K562 (cell line): ENCODE results near the gene SLC25A42. TPM values are rescaled to one million over a fixed set of nuclear protein-coding genes. Genes with fewer than 3 reads are reported as not detected.

Experiments
- ATAC-seq: fragments of 200-7000 bp; cut with Tn5 transposase; 3 replicates; pipeline ENCODE4 v1.9.1; 2020; ENCODE audit warnings: moderate library complexity
- BruUV-seq: library from RNA; stranded (reverse); fragments of 400-500 nt; replicated peaks from 2 replicates; lab custom pipeline; 2021; lab: Mats Ljungman, UMichigan
- CTCF ChIA-PET: fragments of 300-600 bp; formaldehyde crosslinking; extraction: SDS; loops from one replicate; lab custom pipeline; 2021; ENCODE audit warnings: low intra/inter-chr PET ratio; lab: Yijun Ruan, JAX
- POLR2A ChIA-PET: fragments of 300-600, 350-650 bp; sonication (Branson Sonifier 250); formaldehyde crosslinking; extraction: SDS; loops from one replicate; lab custom pipeline; 2021; ENCODE audit warnings: antibody characterized with exemption, inconsistent platforms; lab: Yijun Ruan, JAX
- DNase-seq, 4 experiments: peaks; one replicate each; pipeline versions ENCODE4 v3.0.0 to v3.0.0-alpha.2; 2011 to 2018; ENCODE audit warnings: low spot score in 3 of 4, mixed read lengths in 3 of 4; ENCODE audit errors: extremely low read depth in 1 of 4
- FAIRE-seq: peaks from 2 replicates; lab custom pipeline; 2011; peaks lifted over from hg19 to GRCh38; lab: Jason Lieb, UNC
- H2AFZ ChIP-seq: 2 replicates; pipeline ENCODE4 v1.6.0; 2011; ENCODE audit warnings: low read depth, low read length, control low read depth, inconsistent platforms
- H3K27ac ChIP-seq: fragments of 200-600 bp; 3 replicates; pipeline ENCODE4 v1.8.0; 2011; ENCODE audit warnings: low read depth, mild to moderate bottlenecking, control low read depth, inconsistent platforms, low read length, moderate library complexity, mixed read lengths; ENCODE audit errors: extremely low read depth
- H3K27me3 ChIP-seq, 2 experiments: fragments of 300-600 bp in 1 of 2; 2 replicates in 1 of 2; 3 replicates in 1 of 2; pipeline versions ENCODE4 v1.6.0 to v1.8.0; 2011; ENCODE audit warnings: inconsistent platforms in 2 of 2, low read length in 2 of 2, mild to moderate bottlenecking in 1 of 2, mixed read lengths in 1 of 2, moderate library complexity in 1 of 2; ENCODE audit not compliant: control insufficient read depth in 2 of 2, insufficient read depth in 2 of 2
- H3K36me3 ChIP-seq: fragments of 300-600 bp; 3 replicates; pipeline ENCODE4 v1.8.0; 2011; ENCODE audit warnings: mild to moderate bottlenecking, low read length, inconsistent platforms; ENCODE audit not compliant: control insufficient read depth, insufficient read depth
- H3K4me1 ChIP-seq, 2 experiments: fragments of 200-600 bp in 1 of 2; replicated peaks in 1 of 2; 2 replicates in 1 of 2; 3 replicates in 1 of 2; pipeline versions ENCODE4 v1.5.1 to v1.8.0; 2011; ENCODE audit warnings: inconsistent platforms in 2 of 2, low read length in 2 of 2, mild to moderate bottlenecking in 1 of 2, mixed read lengths in 1 of 2, moderate library complexity in 1 of 2; ENCODE audit not compliant: control insufficient read depth in 2 of 2, insufficient read depth in 2 of 2
- H3K4me2 ChIP-seq: 2 replicates; pipeline ENCODE4 v1.6.1; 2011; ENCODE audit warnings: low read length, control low read depth, inconsistent platforms, mixed read lengths; ENCODE audit not compliant: insufficient read depth
- H3K4me3 ChIP-seq: fragments of 200-600 bp; sonication (generic), shearing (Covaris generic); 2 replicates; pipeline ENCODE4 v1.5.1; 2016; ENCODE audit warnings: control low read depth, inconsistent platforms
- H3K79me2 ChIP-seq: fragments of 200-600 bp; 3 replicates; pipeline ENCODE4 v1.8.0; 2011; ENCODE audit warnings: low read length, inconsistent platforms; ENCODE audit not compliant: control insufficient read depth, insufficient read depth
- H3K9ac ChIP-seq, 2 experiments: 2 replicates each; pipeline versions ENCODE4 v1.6.0 to v1.6.1; 2011; ENCODE audit warnings: low read depth in 2 of 2, low read length in 2 of 2, control low read depth in 1 of 2, inconsistent platforms in 1 of 2, mild to moderate bottlenecking in 1 of 2, mixed read lengths in 1 of 2; ENCODE audit not compliant: insufficient read depth in 1 of 2
- H3K9me1 ChIP-seq: one replicate; pipeline ENCODE4 v1.6.0; 2011; ENCODE audit warnings: inconsistent platforms, mild to moderate bottlenecking, low read length, moderate library complexity; ENCODE audit not compliant: control insufficient read depth, insufficient read depth
- H3K9me3 ChIP-seq: replicated peaks from 2 replicates; pipeline ENCODE4 v1.5.1; 2011; ENCODE audit warnings: low read depth, low read length, inconsistent platforms; ENCODE audit not compliant: control insufficient read depth, insufficient read depth
- H4K20me1 ChIP-seq: replicated peaks from 2 replicates; pipeline ENCODE4 v1.6.1; 2011; ENCODE audit warnings: low read length, inconsistent platforms, mixed read lengths; ENCODE audit not compliant: control insufficient read depth, insufficient read depth
- FUS ChIP-seq: fragments of 200-400 bp; formaldehyde crosslinking; optimal IDR thresholded peaks from 2 replicates; pipeline ENCODE3; 2017; ENCODE audit warnings: low read depth, low read length
- HNRNPK ChIP-seq: fragments of 200-400 bp; formaldehyde crosslinking; IDR thresholded peaks from one replicate; pipeline ENCODE4 v1.6.1; 2018; ENCODE audit warnings: mild to moderate bottlenecking, low read depth, low read length; ENCODE audit not compliant: poor library complexity, severe bottlenecking
- MTA3 ChIP-seq: fragments of 450-650 bp; formaldehyde crosslinking; IDR thresholded peaks from 2 replicates; pipeline ENCODE4 v1.6.1; 2017; ENCODE audit warnings: mild to moderate bottlenecking, borderline replicate concordance
- TAL1 ChIP-seq: fragments of 450-650 bp; IDR thresholded peaks from 2 replicates; pipeline ENCODE4 v1.6.1; 2016; ENCODE audit warnings: mild to moderate bottlenecking
- ZNF124 ChIP-seq: sonication (generic); formaldehyde crosslinking; IDR thresholded peaks from 2 replicates; pipeline ENCODE4 v1.8.1; 2022; ENCODE audit warnings: missing genetic modification reagents
- ZNF263 ChIP-seq: sonication (generic); formaldehyde crosslinking; IDR thresholded peaks from 2 replicates; pipeline ENCODE4 v1.8.0; 2022; ENCODE audit warnings: mild to moderate bottlenecking, missing genetic modification reagents, borderline replicate concordance
- WGBS: fragments of 100-300 bp; shearing (Covaris generic); methylation state at CpG from one replicate; pipeline ENCODE4 v1.1.6; 2016; ENCODE audit warnings: low coverage, mixed read lengths; ENCODE audit not compliant: insufficient coverage; ENCODE audit errors: missing lambda C conversion rate; 5-methylcytosine and 5-hydroxymethylcytosine counted together
- in situ Hi-C: fragments of 300-500 bp; cut with MboI; formaldehyde crosslinking; loops from 4 replicates; pipeline ENCODE4 v1.15.0; 2018; ENCODE audit warnings: inconsistent platforms, mixed read lengths
- intact Hi-C: fragments of 100-400 bp; cut with micrococcal nuclease; formaldehyde crosslinking; loops from 2 replicates; pipeline ENCODE4 v1.14.2; 2022
- polyA plus RNA-seq, 8 experiments: library from polyadenylated mRNA; depleted of rRNA in 4 of 8; stranded (reverse) in 5 of 8; unstranded in 3 of 8; fragments of >200 nt; fragmentation: Nextera tagmentation in 2 of 8; fragmentation: Illumina TruSeq in 1 of 8; extraction: Ambion mirVana in 2 of 8; extraction: Trizol in 1 of 8; gene quantifications; 2 replicates each; pipeline versions ENCODE4 v1.2.1 to v1.2.3, GENCODE V29; 2011 to 2014; ENCODE audit warnings: inconsistent platforms in 1 of 8, missing spikeins in 1 of 8
- total RNA-seq, 7 experiments: library from RNA; depleted of rRNA in 6 of 7; stranded (reverse); fragments of >200 nt in 6 of 7; fragmentation: Illumina TruSeq in 2 of 7; extraction: Trizol in 2 of 7; gene quantifications; 2 replicates each; pipeline versions ENCODE4 v1.2.1 to v1.2.3, GENCODE V29; 2011 to 2021; ENCODE audit warnings: low replicate concordance in 1 of 7
- TF ChIP-seq, protein P1 (sequence below): sonication (generic); formaldehyde crosslinking; IDR thresholded peaks from 2 replicates; pipeline ENCODE4 v1.8.0; 2022; ENCODE audit warnings: mild to moderate bottlenecking, missing genetic modification reagents
- TF ChIP-seq, protein P2 (sequence below): fragments of 450-650 bp; IDR thresholded peaks from 2 replicates; pipeline ENCODE4 v1.6.1; 2016
- TF ChIP-seq, protein P3 (sequence below): sonication (generic); formaldehyde crosslinking; IDR thresholded peaks from 2 replicates; pipeline ENCODE4 v1.8.0; 2022; ENCODE audit warnings: missing genetic modification reagents, mild to moderate bottlenecking, borderline replicate concordance
- TF ChIP-seq, protein P4 (sequence below): conservative IDR thresholded peaks from 2 replicates; pipeline ENCODE4 v1.6.1; 2011; ENCODE audit warnings: low read depth, mild to moderate bottlenecking, low read length; ENCODE audit not compliant: control insufficient read depth
- TF ChIP-seq, protein P5 (sequence below), 2 experiments: fragments of 200-800 bp in 1 of 2; sonication (Bioruptor generic) in 1 of 2; sonication (generic) in 1 of 2; formaldehyde crosslinking in 1 of 2; IDR thresholded peaks in 1 of 2; conservative IDR thresholded peaks in 1 of 2; 2 replicates each; pipeline versions ENCODE4 v1.5.0 to v1.6.1; 2016 to 2020; ENCODE audit warnings: missing compliant biosample characterization in 1 of 2, missing genetic modification characterization in 1 of 2, missing genetic modification reagents in 1 of 2

SLC25A42 gene
- total and polyA plus RNA-seq, 9 of the 15 experiments (the other 6 are each of a cell fraction or from before 2014, with no cell fraction given) = 0.59 to 32.2 (median 14.1) TPM

DNA sequence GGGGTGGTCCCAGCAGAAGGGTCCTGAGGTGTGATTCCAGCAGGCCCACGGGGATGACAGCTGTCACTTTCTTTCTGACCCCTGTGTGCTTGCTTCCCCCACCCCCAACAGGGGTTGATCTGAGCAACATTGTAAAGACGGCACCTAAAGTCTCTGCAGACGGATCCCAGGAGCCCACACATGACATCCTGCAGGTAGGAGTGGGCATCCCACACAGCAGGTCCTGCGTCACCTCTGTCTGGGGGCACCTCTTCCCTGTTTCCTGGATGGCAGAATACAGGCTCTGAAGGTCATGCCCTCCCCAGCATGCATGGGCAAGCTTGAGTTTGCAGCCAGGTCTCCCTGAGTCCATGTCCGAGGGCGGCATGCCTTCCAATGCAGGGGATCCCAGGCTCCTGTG lies 19.9 kb upstream of the SLC25A42 start:
- ChIA-PET CTCF (no interaction called here), POLR2A (no interaction called here)
- in situ Hi-C loops (loop anchor here (10.0 kb wide), 1 partner anchor 281 kb away; the partner anchor contains the start of genes MAU2 and SUGP1), intact Hi-C loops (no loop called here)
- no peak overlapping the region for H3K27ac ChIP-seq
- WGBS = 93% methylated on average over 6 of the region's 6 CpGs
- H3K4me2 ChIP-seq = no peak overlapping the region
- no peaks in the 10 kb centered on the region for H3K9me1 ChIP-seq
- no TSS peak for BruUV-seq
- no peak overlapping the region for H2AFZ ChIP-seq
- ATAC-seq = no peak
- DNase-seq = no peak
- peaks cover 5% of the 10 kb centered on the region; the same call in 1 of the 2 replicates for H4K20me1 ChIP-seq
- no peak overlapping the region for H3K4me3 ChIP-seq
- no peak overlapping the region for H3K9ac ChIP-seq
- H3K27me3 ChIP-seq = no peaks in the 10 kb centered on the region
- H3K4me1 ChIP-seq = no peaks in the 10 kb centered on the region
- H3K9me3 ChIP-seq = no peaks in the 10 kb centered on the region
- H3K79me2 ChIP-seq = peaks cover 23% of the 10 kb centered on the region
- no peak for FAIRE-seq
- peaks cover 59% of the 10 kb centered on the region for H3K36me3 ChIP-seq
- TF ChIP-seq, protein P1, sequence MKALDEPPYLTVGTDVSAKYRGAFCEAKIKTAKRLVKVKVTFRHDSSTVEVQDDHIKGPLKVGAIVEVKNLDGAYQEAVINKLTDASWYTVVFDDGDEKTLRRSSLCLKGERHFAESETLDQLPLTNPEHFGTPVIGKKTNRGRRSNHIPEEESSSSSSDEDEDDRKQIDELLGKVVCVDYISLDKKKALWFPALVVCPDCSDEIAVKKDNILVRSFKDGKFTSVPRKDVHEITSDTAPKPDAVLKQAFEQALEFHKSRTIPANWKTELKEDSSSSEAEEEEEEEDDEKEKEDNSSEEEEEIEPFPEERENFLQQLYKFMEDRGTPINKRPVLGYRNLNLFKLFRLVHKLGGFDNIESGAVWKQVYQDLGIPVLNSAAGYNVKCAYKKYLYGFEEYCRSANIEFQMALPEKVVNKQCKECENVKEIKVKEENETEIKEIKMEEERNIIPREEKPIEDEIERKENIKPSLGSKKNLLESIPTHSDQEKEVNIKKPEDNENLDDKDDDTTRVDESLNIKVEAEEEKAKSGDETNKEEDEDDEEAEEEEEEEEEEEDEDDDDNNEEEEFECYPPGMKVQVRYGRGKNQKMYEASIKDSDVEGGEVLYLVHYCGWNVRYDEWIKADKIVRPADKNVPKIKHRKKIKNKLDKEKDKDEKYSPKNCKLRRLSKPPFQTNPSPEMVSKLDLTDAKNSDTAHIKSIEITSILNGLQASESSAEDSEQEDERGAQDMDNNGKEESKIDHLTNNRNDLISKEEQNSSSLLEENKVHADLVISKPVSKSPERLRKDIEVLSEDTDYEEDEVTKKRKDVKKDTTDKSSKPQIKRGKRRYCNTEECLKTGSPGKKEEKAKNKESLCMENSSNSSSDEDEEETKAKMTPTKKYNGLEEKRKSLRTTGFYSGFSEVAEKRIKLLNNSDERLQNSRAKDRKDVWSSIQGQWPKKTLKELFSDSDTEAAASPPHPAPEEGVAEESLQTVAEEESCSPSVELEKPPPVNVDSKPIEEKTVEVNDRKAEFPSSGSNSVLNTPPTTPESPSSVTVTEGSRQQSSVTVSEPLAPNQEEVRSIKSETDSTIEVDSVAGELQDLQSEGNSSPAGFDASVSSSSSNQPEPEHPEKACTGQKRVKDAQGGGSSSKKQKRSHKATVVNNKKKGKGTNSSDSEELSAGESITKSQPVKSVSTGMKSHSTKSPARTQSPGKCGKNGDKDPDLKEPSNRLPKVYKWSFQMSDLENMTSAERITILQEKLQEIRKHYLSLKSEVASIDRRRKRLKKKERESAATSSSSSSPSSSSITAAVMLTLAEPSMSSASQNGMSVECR = no peak
- TF ChIP-seq, protein P2, sequence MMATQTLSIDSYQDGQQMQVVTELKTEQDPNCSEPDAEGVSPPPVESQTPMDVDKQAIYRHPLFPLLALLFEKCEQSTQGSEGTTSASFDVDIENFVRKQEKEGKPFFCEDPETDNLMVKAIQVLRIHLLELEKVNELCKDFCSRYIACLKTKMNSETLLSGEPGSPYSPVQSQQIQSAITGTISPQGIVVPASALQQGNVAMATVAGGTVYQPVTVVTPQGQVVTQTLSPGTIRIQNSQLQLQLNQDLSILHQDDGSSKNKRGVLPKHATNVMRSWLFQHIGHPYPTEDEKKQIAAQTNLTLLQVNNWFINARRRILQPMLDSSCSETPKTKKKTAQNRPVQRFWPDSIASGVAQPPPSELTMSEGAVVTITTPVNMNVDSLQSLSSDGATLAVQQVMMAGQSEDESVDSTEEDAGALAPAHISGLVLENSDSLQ = no peak
- no peak for TF ChIP-seq FUS
- TF ChIP-seq, protein P3, sequence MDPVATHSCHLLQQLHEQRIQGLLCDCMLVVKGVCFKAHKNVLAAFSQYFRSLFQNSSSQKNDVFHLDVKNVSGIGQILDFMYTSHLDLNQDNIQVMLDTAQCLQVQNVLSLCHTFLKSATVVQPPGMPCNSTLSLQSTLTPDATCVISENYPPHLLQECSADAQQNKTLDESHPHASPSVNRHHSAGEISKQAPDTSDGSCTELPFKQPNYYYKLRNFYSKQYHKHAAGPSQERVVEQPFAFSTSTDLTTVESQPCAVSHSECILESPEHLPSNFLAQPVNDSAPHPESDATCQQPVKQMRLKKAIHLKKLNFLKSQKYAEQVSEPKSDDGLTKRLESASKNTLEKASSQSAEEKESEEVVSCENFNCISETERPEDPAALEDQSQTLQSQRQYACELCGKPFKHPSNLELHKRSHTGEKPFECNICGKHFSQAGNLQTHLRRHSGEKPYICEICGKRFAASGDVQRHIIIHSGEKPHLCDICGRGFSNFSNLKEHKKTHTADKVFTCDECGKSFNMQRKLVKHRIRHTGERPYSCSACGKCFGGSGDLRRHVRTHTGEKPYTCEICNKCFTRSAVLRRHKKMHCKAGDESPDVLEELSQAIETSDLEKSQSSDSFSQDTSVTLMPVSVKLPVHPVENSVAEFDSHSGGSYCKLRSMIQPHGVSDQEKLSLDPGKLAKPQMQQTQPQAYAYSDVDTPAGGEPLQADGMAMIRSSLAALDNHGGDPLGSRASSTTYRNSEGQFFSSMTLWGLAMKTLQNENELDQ = no peak
- TF ChIP-seq ZNF263 (CRISPR knock-in tag) = no peak
- no peak for TF ChIP-seq MTA3
- TF ChIP-seq ZNF124 (CRISPR knock-in tag) = no peak
- TF ChIP-seq HNRNPK = no peak
- TF ChIP-seq TAL1 = no peak
- TF ChIP-seq, protein P4, sequence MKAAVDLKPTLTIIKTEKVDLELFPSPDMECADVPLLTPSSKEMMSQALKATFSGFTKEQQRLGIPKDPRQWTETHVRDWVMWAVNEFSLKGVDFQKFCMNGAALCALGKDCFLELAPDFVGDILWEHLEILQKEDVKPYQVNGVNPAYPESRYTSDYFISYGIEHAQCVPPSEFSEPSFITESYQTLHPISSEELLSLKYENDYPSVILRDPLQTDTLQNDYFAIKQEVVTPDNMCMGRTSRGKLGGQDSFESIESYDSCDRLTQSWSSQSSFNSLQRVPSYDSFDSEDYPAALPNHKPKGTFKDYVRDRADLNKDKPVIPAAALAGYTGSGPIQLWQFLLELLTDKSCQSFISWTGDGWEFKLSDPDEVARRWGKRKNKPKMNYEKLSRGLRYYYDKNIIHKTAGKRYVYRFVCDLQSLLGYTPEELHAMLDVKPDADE = no peak
- TF ChIP-seq, protein P5, sequence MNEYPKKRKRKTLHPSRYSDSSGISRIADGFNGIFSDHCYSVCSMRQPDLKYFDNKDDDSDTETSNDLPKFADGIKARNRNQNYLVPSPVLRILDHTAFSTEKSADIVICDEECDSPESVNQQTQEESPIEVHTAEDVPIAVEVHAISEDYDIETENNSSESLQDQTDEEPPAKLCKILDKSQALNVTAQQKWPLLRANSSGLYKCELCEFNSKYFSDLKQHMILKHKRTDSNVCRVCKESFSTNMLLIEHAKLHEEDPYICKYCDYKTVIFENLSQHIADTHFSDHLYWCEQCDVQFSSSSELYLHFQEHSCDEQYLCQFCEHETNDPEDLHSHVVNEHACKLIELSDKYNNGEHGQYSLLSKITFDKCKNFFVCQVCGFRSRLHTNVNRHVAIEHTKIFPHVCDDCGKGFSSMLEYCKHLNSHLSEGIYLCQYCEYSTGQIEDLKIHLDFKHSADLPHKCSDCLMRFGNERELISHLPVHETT (CRISPR knock-in tag; conservative IDR thresholded peaks at IDR 0.05 in 1 of 2, IDR thresholded peaks at IDR 0.05 in 1 of 2) = no peak
